Testis (tissue), 2 donors: ENCODE data around the gene SIM1.

ENCODE experiments used
- CTCF ChIP-seq, 3 experiments: fragments of 450-650 bp in 2 of 3; fragments of 200-600 bp in 1 of 3; sonication (generic) in 1 of 3; IDR thresholded peaks; one replicate each; pipeline ENCODE4 v1.5.1; 2016 to 2019; ENCODE audit warnings: antibody characterized with exemption in 3 of 3, mild to moderate bottlenecking in 2 of 3, moderate library complexity in 1 of 3
- POLR2A ChIP-seq: fragments of 450-650 bp; IDR thresholded peaks from one replicate; pipeline ENCODE4 v1.6.1; 2017; ENCODE audit warnings: antibody characterized with exemption, mild to moderate bottlenecking, moderate library complexity

- TF ChIP-seq POLR2A (no peak), CTCF (IDR thresholded peaks at IDR 0.05) (no peak)
Observed at GRCh38 chr6:100336876-100337275, 127.8 kb downstream of the SIM1 start.
